GM18861 (cell line): Measurements from ENCODE around the gene CSHL1.
"Not testable (repeated sequence)": the region's sequence is repeated elsewhere in the genome, so short reads cannot be mapped to it uniquely, and the experiment has no call there.

Experiments used
- ATAC-seq: cut with Tn5 transposase; IDR thresholded peaks from one replicate; pipeline ENCODE4 v1.9.1; 2021; ENCODE audit not compliant: unreplicated experiment

Gene CSHL1

GRCh38 chr17:63889026-63889848 lies 21.8 kb downstream of the CSHL1 start:
- ATAC-seq = not testable (repeated sequence)

- ATAC-seq = not testable (repeated sequence)
These were observed 25.9 kb downstream of the CSHL1 start for GRCh38 chr17:63885119-63885518.

GRCh38 chr17:63882626-63883126 lies 28.4 kb downstream of the CSHL1 start:
- ATAC-seq = not testable (repeated sequence)

GRCh38 chr17:63881935-63882601 lies 29.0 kb downstream of the CSHL1 start, which contains the start of gene GH2:
Gene GH2, minus strand, starts transcription at chr17:63881944. Its CDS starts 143 bp downstream, at chr17:63881801.
- no peak for ATAC-seq

- not testable (repeated sequence) for ATAC-seq
These were observed 29.7 kb downstream of the CSHL1 start for GRCh38 chr17:63881337-63881736.

- ATAC-seq = no peak
These were observed 30.4 kb downstream of the CSHL1 start for GRCh38 chr17:63880706-63881105.

- ATAC-seq = not testable (repeated sequence)
These were observed 32.6 kb downstream of the CSHL1 start for GRCh38 chr17:63878413-63878812.

- not testable (repeated sequence) for ATAC-seq
These were observed 36.4 kb downstream of the CSHL1 start for GRCh38 chr17:63874693-63875092.

GRCh38 chr17:63874061-63874626 lies 36.9 kb downstream of the CSHL1 start:
- not testable (repeated sequence) for ATAC-seq

- not testable (repeated sequence) for ATAC-seq
These were observed 37.5 kb downstream of the CSHL1 start, which contains the start of gene CSH2 for GRCh38 chr17:63873577-63873976. Gene CSH2, minus strand, starts transcription at chr17:63873677. Its CDS starts 63 bp downstream, at chr17:63873614.

GRCh38 chr17:63871646-63872365 lies 39.3 kb downstream of the CSHL1 start:
- ATAC-seq = not testable (repeated sequence)

GRCh38 chr17:63870292-63870665 lies 40.8 kb downstream of the CSHL1 start:
- ATAC-seq = not testable (repeated sequence)

GRCh38 chr17:63869491-63870291 lies 41.4 kb downstream of the CSHL1 start:
- not testable (repeated sequence) for ATAC-seq

GRCh38 chr17:63866625-63867024 lies 44.4 kb downstream of the CSHL1 start:
- not testable (repeated sequence) for ATAC-seq
